RWPE2 (cell line): ENCODE results near the gene VAC14.

ENCODE experiments used
- ATAC-seq: fragments of 200-7000 bp; cut with Tn5 transposase; 3 replicates; pipeline ENCODE4 v1.9.1; 2021; ENCODE audit warnings: low read depth
- DNase-seq: peaks from one replicate; pipeline ENCODE4 v3.0.0-alpha.2; 2020; ENCODE audit warnings: low spot score
- H3K27ac ChIP-seq: fragments of 450-650 bp; 2 replicates; pipeline ENCODE4 v1.5.1; 2017; ENCODE audit warnings: mild to moderate bottlenecking; ENCODE audit not compliant: poor library complexity, severe bottlenecking
- H3K27me3 ChIP-seq: fragments of 250-450 bp; sonication (Bioruptor Pico); 2 replicates; pipeline ENCODE4 v1.5.1; 2021; ENCODE audit warnings: mild to moderate bottlenecking, moderate library complexity; ENCODE audit not compliant: insufficient read depth, poor library complexity, severe bottlenecking
- H3K36me3 ChIP-seq: fragments of 250-450 bp; sonication (Bioruptor Pico); 2 replicates; pipeline ENCODE4 v1.5.1; 2020; ENCODE audit warnings: low read depth, mild to moderate bottlenecking, moderate library complexity
- H3K4me1 ChIP-seq: fragments of 250-450 bp; sonication (Bioruptor Pico); 2 replicates; pipeline ENCODE4 v1.5.1; 2021; ENCODE audit warnings: mild to moderate bottlenecking, moderate library complexity; ENCODE audit not compliant: insufficient read depth, poor library complexity, severe bottlenecking
- H3K4me3 ChIP-seq: fragments of 250-450 bp; sonication (Bioruptor Pico); 2 replicates; pipeline ENCODE4 v1.5.1; 2021; ENCODE audit warnings: mild to moderate bottlenecking, moderate library complexity; ENCODE audit not compliant: severe bottlenecking
- H3K9me3 ChIP-seq: fragments of 250-450 bp; sonication (Bioruptor Pico); 2 replicates; pipeline ENCODE4 v1.5.1; 2021; ENCODE audit warnings: mild to moderate bottlenecking, moderate library complexity; ENCODE audit not compliant: severe bottlenecking
- CTCF ChIP-seq: fragments of 450-650 bp; IDR thresholded peaks from one replicate; pipeline ENCODE4 v1.5.1; 2017; ENCODE audit warnings: mild to moderate bottlenecking, moderate library complexity; ENCODE audit not compliant: poor library complexity, severe bottlenecking

The VAC14 gene

GRCh38 chr16:70642633-70643032, 158.3 kb downstream of the VAC14 start:
- Histone ChIP-seq H3K9me3 (no peaks in the 10 kb centered on the region), H3K36me3 (no peaks in the 10 kb centered on the region), H3K27me3 (no peaks in the 10 kb centered on the region), H3K4me3 (no peak overlapping the region), H3K4me1 (no peaks in the 10 kb centered on the region), H3K27ac (no peak overlapping the region)
- DNase-seq (no peak), ATAC-seq (no peak)
- no peak for TF ChIP-seq CTCF

GRCh38 chr16:70638814-70639792, 161.9 kb downstream of the VAC14 start:
- Histone ChIP-seq H3K9me3 (no peaks in the 10 kb centered on the region), H3K27ac (no peak overlapping the region), H3K4me3 (no peak overlapping the region), H3K4me1 (peaks cover 4% of the 10 kb centered on the region), H3K36me3 (no peaks in the 10 kb centered on the region), H3K27me3 (no peaks in the 10 kb centered on the region)
- no peak for TF ChIP-seq CTCF
- no peak for DNase-seq
- ATAC-seq: no peak
